Parathyroid adenoma (tissue), 2 donors: ENCODE measurements around the gene SLC11A2.

Source experiments
- H2AFZ ChIP-seq: fragments of 300-600 bp; sonication (generic); one replicate; pipeline ENCODE4 v1.7.0; 2017; ENCODE audit warnings: antibody characterized with exemption, mild to moderate bottlenecking
- H3K27ac ChIP-seq: fragments of 300-600 bp; sonication (generic); one replicate; pipeline ENCODE4 v1.7.0; 2017
- H3K27me3 ChIP-seq: fragments of 300-600 bp; sonication (generic); one replicate; pipeline ENCODE4 v1.7.0; 2017; ENCODE audit warnings: low read length; ENCODE audit not compliant: control insufficient read depth, insufficient read depth
- H3K36me3 ChIP-seq: fragments of 300-600 bp; sonication (generic); one replicate; pipeline ENCODE4 v1.7.0; 2017; ENCODE audit warnings: low read length; ENCODE audit not compliant: control insufficient read depth, insufficient read depth
- H3K4me1 ChIP-seq: fragments of 300-600 bp; sonication (generic); one replicate; pipeline ENCODE4 v1.7.0; 2017; ENCODE audit warnings: control low read depth
- H3K4me2 ChIP-seq: fragments of 300-600 bp; sonication (generic); one replicate; pipeline ENCODE4 v1.7.0; 2017; ENCODE audit warnings: low read length
- H3K4me3 ChIP-seq: fragments of 300-600 bp; sonication (generic); one replicate; pipeline ENCODE4 v1.7.0; 2017; ENCODE audit warnings: low read depth, low read length
- H3K79me2 ChIP-seq: fragments of 300-600 bp; sonication (generic); one replicate; pipeline ENCODE4 v1.7.0; 2017; ENCODE audit warnings: control low read depth
- H3K9ac ChIP-seq: fragments of 300-600 bp; sonication (generic); one replicate; pipeline ENCODE4 v1.7.0; 2017; ENCODE audit warnings: mild to moderate bottlenecking
- H3K9me3 ChIP-seq: fragments of 300-600 bp; sonication (generic); one replicate; pipeline ENCODE4 v1.7.0; 2017; ENCODE audit warnings: low read length; ENCODE audit not compliant: control insufficient read depth
- CTCF ChIP-seq: fragments of 300-600 bp; sonication (generic); IDR thresholded peaks from one replicate; pipeline ENCODE4 v1.7.0; 2017; ENCODE audit warnings: antibody characterized with exemption, mild to moderate bottlenecking
- donor health status: primary hyperparathyroidism.

The SLC11A2 gene

GRCh38 chr12:50952510-50952909 lies 73.7 kb downstream of the SLC11A2 start, which contains the start of gene HIGD1C:
Gene HIGD1C, plus strand, starts transcription at chr12:50952544. Its CDS starts 1,455 bp downstream, at chr12:50953999.
- TF ChIP-seq CTCF: no peak
- H3K27me3 ChIP-seq: no peaks in the 10 kb centered on the region
- no peak within 1 kb of the TSS for H3K9ac ChIP-seq
- no peaks in the 10 kb centered on the region for H3K79me2 ChIP-seq
- no peak within 1 kb of the TSS for H3K27ac ChIP-seq
- H3K4me3 ChIP-seq: no peak within 1 kb of the TSS
- H3K36me3 ChIP-seq: no peaks in the 10 kb centered on the region
- no peaks in the 10 kb centered on the region for H3K4me1 ChIP-seq
- H3K4me2 ChIP-seq: no peak within 1 kb of the TSS
- no peak within 1 kb of the TSS for H2AFZ ChIP-seq
- H3K9me3 ChIP-seq: no peaks in the 10 kb centered on the region

GRCh38 chr12:50951112-50951511 lies 75.1 kb downstream of the SLC11A2 start:
- no peak for TF ChIP-seq CTCF
- Histone ChIP-seq H3K79me2 (no peaks in the 10 kb centered on the region), H3K4me3 (no peak overlapping the region), H3K27ac (no peak overlapping the region), H3K9me3 (no peaks in the 10 kb centered on the region), H3K27me3 (no peaks in the 10 kb centered on the region), H3K4me1 (no peaks in the 10 kb centered on the region), H2AFZ (no peak overlapping the region), H3K36me3 (no peaks in the 10 kb centered on the region), H3K4me2 (no peak overlapping the region), H3K9ac (no peak overlapping the region)

GRCh38 chr12:50949801-50950302 lies 76.3 kb downstream of the SLC11A2 start:
- no peaks in the 10 kb centered on the region for H3K27me3 ChIP-seq
- no peaks in the 10 kb centered on the region for H3K9me3 ChIP-seq
- H3K4me3 ChIP-seq: no peak overlapping the region
- no peak overlapping the region for H3K4me2 ChIP-seq
- H2AFZ ChIP-seq: no peak overlapping the region
- H3K27ac ChIP-seq: no peak overlapping the region
- no peak overlapping the region for H3K9ac ChIP-seq
- no peaks in the 10 kb centered on the region for H3K79me2 ChIP-seq
- TF ChIP-seq CTCF: no peak
- H3K36me3 ChIP-seq: no peaks in the 10 kb centered on the region
- H3K4me1 ChIP-seq: no peaks in the 10 kb centered on the region

GRCh38 chr12:50948798-50949197 lies 77.4 kb downstream of the SLC11A2 start:
- H3K27me3 ChIP-seq: no peaks in the 10 kb centered on the region
- H3K4me2 ChIP-seq: no peak overlapping the region
- no peak overlapping the region for H3K9ac ChIP-seq
- no peaks in the 10 kb centered on the region for H3K4me1 ChIP-seq
- H3K79me2 ChIP-seq: no peaks in the 10 kb centered on the region
- no peak overlapping the region for H3K27ac ChIP-seq
- H3K36me3 ChIP-seq: no peaks in the 10 kb centered on the region
- H2AFZ ChIP-seq: no peak overlapping the region
- TF ChIP-seq CTCF: no peak
- no peaks in the 10 kb centered on the region for H3K9me3 ChIP-seq
- H3K4me3 ChIP-seq: no peak overlapping the region

- no peak for TF ChIP-seq CTCF
- Histone ChIP-seq H3K79me2 (no peaks in the 10 kb centered on the region), H3K4me1 (no peaks in the 10 kb centered on the region), H3K9ac (no peak overlapping the region), H3K4me2 (no peak overlapping the region), H3K27ac (no peak overlapping the region), H3K27me3 (no peaks in the 10 kb centered on the region), H3K9me3 (no peaks in the 10 kb centered on the region), H3K4me3 (no peak overlapping the region), H2AFZ (no peak overlapping the region), H3K36me3 (no peaks in the 10 kb centered on the region)
Observed at GRCh38 chr12:50947933-50948626, 78.1 kb downstream of the SLC11A2 start.
